GM13976 (cell line): ENCODE data around the gene DNAH3.
A peak's percentile ranks its signal among the peaks of the same experiment; 100 is the strongest.

Experiments used
- DNase-seq: peaks from one replicate; pipeline ENCODE4 v3.0.0; 2012; ENCODE audit warnings: low spot score
- in situ Hi-C: fragments of 300-500 bp; cut with MboI; formaldehyde crosslinking; loops from one replicate; pipeline ENCODE4 v1.12.0; 2022; ENCODE audit warnings: low sequenced_read_pairs, mixed read lengths, inconsistent platforms; ENCODE audit not compliant: unreplicated experiment
- TF ChIP-seq, protein P1 (sequence below): IDR thresholded peaks from 2 replicates; pipeline ENCODE4 v1.5.1; 2012; ENCODE audit warnings: borderline replicate concordance, mild to moderate bottlenecking; ENCODE audit not compliant: insufficient read depth; ENCODE audit errors: extremely low read depth, missing control alignments, control extremely low read depth

Gene DNAH3

GRCh38 chr16:20899477-20900298, 251.0 kb downstream of the DNAH3 start:
- peak; percentile 55 for DNase-seq
- in situ Hi-C loops = no loop called here
- TF ChIP-seq, protein P1, sequence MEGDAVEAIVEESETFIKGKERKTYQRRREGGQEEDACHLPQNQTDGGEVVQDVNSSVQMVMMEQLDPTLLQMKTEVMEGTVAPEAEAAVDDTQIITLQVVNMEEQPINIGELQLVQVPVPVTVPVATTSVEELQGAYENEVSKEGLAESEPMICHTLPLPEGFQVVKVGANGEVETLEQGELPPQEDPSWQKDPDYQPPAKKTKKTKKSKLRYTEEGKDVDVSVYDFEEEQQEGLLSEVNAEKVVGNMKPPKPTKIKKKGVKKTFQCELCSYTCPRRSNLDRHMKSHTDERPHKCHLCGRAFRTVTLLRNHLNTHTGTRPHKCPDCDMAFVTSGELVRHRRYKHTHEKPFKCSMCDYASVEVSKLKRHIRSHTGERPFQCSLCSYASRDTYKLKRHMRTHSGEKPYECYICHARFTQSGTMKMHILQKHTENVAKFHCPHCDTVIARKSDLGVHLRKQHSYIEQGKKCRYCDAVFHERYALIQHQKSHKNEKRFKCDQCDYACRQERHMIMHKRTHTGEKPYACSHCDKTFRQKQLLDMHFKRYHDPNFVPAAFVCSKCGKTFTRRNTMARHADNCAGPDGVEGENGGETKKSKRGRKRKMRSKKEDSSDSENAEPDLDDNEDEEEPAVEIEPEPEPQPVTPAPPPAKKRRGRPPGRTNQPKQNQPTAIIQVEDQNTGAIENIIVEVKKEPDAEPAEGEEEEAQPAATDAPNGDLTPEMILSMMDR = no peak

GRCh38 chr16:20899071-20899470, 251.6 kb downstream of the DNAH3 start:
- TF ChIP-seq, protein P1 = no peak
- in situ Hi-C loops = no loop called here
- DNase-seq = no peak

- no peak for DNase-seq
- TF ChIP-seq, protein P1 = no peak
- in situ Hi-C loops = no loop called here
These were observed 252.7 kb downstream of the DNAH3 start for GRCh38 chr16:20897922-20898321.

- DNase-seq = no peak
- TF ChIP-seq, protein P1 = no peak
- in situ Hi-C loops = no loop called here
These were observed 253.3 kb downstream of the DNAH3 start for GRCh38 chr16:20897253-20897897.

DNA sequence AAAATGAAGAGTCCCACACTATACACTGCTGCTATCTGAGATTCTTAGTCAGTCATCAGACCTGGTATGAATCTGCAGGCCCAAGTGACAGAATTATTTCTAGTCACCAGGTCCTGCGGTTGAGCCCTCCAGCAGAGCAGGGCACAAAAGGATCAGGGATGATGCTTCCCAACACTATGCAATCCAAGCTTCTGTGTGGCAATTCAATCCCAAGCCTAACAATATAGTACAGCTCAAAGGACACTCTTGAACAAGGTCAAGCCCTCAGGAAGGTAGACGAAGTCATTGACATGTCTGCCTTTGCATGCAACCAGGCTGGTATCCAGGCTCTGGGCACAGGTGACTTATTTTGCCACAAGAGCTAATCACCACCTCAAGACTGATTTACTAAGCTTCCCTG, 256.3 kb downstream of the DNAH3 start:
- DNase-seq = no peak
- TF ChIP-seq, protein P1 = no peak
- in situ Hi-C loops = no loop called here

- DNase-seq = no peak
- in situ Hi-C loops = no loop called here
- TF ChIP-seq, protein P1 = no peak
These were observed 260.9 kb downstream of the DNAH3 start for GRCh38 chr16:20889625-20890275.
